Ovary (tissue), 9 donors: ENCODE measurements around the gene SOCS7. TPM values are rescaled to one million over a fixed set of nuclear protein-coding genes. Genes with fewer than 3 reads are reported as not detected.

Source experiments
- DNase-seq, 5 donors: peaks; one replicate each; pipeline ENCODE4 v3.0.0-alpha.2; 2019 to 2020
- H3K27ac ChIP-seq, 2 donors: fragments of 200-600 bp; one replicate each; pipeline versions ENCODE4 v1.5.1 to v1.8.0; 2019 to 2022
- H3K27me3 ChIP-seq: fragments of 200-600 bp; one replicate; pipeline ENCODE4 v1.8.0; 2022
- H3K36me3 ChIP-seq: fragments of 200-600 bp; sonication (generic); one replicate; pipeline ENCODE4 v1.5.1; 2019
- H3K4me1 ChIP-seq: one replicate; pipeline ENCODE4 v1.8.1; 2013; ENCODE audit warnings: mild to moderate bottlenecking, moderate library complexity; ENCODE audit not compliant: insufficient read depth
- H3K4me3 ChIP-seq: fragments of 200-600 bp; sonication (generic); one replicate; pipeline ENCODE4 v1.5.1; 2017
- H3K9me3 ChIP-seq, 2 donors: fragments of 200-600 bp in 1 of 2; sonication (generic) in 1 of 2; one replicate each; pipeline versions ENCODE4 v1.5.1 to v1.8.1; 2013 to 2019; ENCODE audit warnings: mild to moderate bottlenecking in 1 of 2, moderate library complexity in 1 of 2
- EP300 ChIP-seq: sonication (generic); formaldehyde crosslinking; IDR thresholded peaks from one replicate; pipeline ENCODE4 v1.6.1; 2017; ENCODE audit warnings: antibody characterized with exemption
- POLR2A ChIP-seq: fragments of 450-650 bp; IDR thresholded peaks from one replicate; pipeline ENCODE4 v1.6.1; 2017; ENCODE audit warnings: antibody characterized with exemption, mild to moderate bottlenecking, moderate library complexity
- whole genome bisulfite sequencing, 3 donors: extraction: QIAGEN DNeasy Blood & Tissue Kit in 1 of 3; methylation state at CpG; one replicate each; pipeline versions ENCODE4 v1.1.5 to v1.1.7; 2013 to 2017; 5-methylcytosine and 5-hydroxymethylcytosine counted together
- intact Hi-C, 4 donors: fragments of 100-400 bp; cut with DNase I; formaldehyde crosslinking; loops; one replicate each; pipeline versions ENCODE4 v1.11.0 to v1.15.1; 2022 to 2023
- polyA plus RNA-seq, 2 donors: library from polyadenylated mRNA; stranded (reverse); fragments of 200-250 nt in 1 of 2; fragments of 350-450 nt in 1 of 2; fragmentation: Illumina TruSeq in 1 of 2; extraction: RNeasy Lipid Tissue Mini Kit (QIAGEN cat#74804) in 1 of 2; gene quantifications; one replicate each; pipeline ENCODE4 v1.2.3, GENCODE V29; 2013 to 2014
- total RNA-seq, 7 donors: library from RNA; depleted of rRNA in 2 of 7; stranded (reverse); fragments of >200 nt in 2 of 7; fragmentation: NEBNext Ultra II Directional in 3 of 7; extraction: Animal tissue kit (Norgen Biotek cat#: 25700) in 3 of 7; gene quantifications; one replicate each; pipeline versions ENCODE4 v1.1.0 to v1.2.4, GENCODE V29; 2016 to 2023
- TF ChIP-seq, protein P1 (sequence below), 3 donors: fragments of 450-650 bp in 2 of 3; fragments of 200-600 bp in 1 of 3; IDR thresholded peaks; one replicate each; pipeline versions ENCODE4 v1.5.1 to v1.8.0; 2016 to 2022; ENCODE audit warnings: antibody characterized with exemption in 3 of 3, mild to moderate bottlenecking in 1 of 3
- donor health status: DM: no; HTN: no; CAD: no; lungs with moderate emphysema.
- donor health status: DM: no; HTN: no; CAD: no.
- donor health status: Bipolar disorder and iron deficiency.
- donor health status: DM: yes; HTN: yes; CAD: no.
- donor health status: DM: no; HTN: no; CAD: no.
- donor health status: DM: yes; HTN: yes; CAD: no.

The SOCS7 gene
- total and polyA plus RNA-seq, 9 donors: 8.9 to 23.8 (median 19.6) TPM

DNA sequence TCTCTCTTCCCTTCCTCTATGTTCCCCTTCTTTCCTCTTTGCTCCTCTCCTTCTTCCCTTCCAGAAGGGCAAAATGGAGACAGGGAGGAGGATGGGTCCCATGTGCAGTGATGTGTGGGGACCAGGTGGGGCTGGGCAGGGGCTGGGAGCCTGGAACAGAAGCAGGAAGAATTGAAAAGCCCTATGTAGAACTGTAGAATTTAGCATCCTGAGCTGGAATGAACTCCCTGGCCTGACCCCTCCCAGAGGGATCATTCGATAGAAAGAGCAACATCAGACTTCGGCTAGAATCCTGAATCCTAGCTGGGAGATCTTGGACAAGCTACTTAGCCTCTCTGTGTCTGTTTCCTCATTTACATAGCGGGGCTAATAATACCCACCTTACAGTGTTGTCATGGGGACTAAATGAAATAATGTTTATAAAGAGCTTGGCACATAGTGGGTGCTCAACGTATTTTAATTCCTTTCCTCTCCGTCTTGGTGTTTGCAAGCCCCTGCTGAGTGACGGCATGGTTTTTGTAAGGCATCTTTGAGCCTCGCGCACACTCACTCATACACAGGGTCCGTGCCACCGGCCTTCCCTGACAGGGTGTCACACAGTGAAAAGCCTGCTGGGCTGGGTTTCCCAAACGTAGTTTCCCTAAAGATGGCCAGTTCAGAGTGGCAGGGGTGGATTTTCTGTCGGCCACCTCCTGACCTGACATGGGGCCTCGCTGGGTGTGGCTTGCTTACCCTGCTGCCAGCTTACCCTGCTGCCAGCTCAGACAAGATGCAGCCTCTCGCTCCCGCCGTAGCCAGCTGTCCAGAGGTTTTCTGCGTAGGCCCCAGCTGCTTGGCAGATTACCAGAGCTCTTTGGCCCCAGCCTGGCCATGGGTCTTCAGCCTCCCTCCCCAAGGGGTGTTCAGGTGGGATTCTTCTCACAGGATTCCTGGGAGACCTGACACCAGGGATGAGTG is 70.5 kb downstream of the SOCS7 start:
- 60 to 74% (median 63%) methylated on average over 17 of the region's 17 CpGs for WGBS, 3 donors
- H3K27me3 ChIP-seq: no peaks in the 10 kb centered on the region
- DNase-seq: no peak
- H3K4me3 ChIP-seq: no peak overlapping the region
- TF ChIP-seq POLR2A (no peak), EP300 (no peak)
- TF ChIP-seq, protein P1, sequence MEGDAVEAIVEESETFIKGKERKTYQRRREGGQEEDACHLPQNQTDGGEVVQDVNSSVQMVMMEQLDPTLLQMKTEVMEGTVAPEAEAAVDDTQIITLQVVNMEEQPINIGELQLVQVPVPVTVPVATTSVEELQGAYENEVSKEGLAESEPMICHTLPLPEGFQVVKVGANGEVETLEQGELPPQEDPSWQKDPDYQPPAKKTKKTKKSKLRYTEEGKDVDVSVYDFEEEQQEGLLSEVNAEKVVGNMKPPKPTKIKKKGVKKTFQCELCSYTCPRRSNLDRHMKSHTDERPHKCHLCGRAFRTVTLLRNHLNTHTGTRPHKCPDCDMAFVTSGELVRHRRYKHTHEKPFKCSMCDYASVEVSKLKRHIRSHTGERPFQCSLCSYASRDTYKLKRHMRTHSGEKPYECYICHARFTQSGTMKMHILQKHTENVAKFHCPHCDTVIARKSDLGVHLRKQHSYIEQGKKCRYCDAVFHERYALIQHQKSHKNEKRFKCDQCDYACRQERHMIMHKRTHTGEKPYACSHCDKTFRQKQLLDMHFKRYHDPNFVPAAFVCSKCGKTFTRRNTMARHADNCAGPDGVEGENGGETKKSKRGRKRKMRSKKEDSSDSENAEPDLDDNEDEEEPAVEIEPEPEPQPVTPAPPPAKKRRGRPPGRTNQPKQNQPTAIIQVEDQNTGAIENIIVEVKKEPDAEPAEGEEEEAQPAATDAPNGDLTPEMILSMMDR (IDR thresholded peaks at IDR 0.05): no peak
- H3K27ac ChIP-seq: no peak overlapping the region
- H3K4me1 ChIP-seq: peaks cover 8% of the 10 kb centered on the region
- intact Hi-C loops: loop anchor here in 2 of 4 donors (10.0 kb wide), 2 partner anchors 53 to 63 kb away; no protein-coding TSS in a partner anchor
- no peaks in the 10 kb centered on the region for H3K36me3 ChIP-seq
- no peaks in the 10 kb centered on the region for H3K9me3 ChIP-seq

DNA sequence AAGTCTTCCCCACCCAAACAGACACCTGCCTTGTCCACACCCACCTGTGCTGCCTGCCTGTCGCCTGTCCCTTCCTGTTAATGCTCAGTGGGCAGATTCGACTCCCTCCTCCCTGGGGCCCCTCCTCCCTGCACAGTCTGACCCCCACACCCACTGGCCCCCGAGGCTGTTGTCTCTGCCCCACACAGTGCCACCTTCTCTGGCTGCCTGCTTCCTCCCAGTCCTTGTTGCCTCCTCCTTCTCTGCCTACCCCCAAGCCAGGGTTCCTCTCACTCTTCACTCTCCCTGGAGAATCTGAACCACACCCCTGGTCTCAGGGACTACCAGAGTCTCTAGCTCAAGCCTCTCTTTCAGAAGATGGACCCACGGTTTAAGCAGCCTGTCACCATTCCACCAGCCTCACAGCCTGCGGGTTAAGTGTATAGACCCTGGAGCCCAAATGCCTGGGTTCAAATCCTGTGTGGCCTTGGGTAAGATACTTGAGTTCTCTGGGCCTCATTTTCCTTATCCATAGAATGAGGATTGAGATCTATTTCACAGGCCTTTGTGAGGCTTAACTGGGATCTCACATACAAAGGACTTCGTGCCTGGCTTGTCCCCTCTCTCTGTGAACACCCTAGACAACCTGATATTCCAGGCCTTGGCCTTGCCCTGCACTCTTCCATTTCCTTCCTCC is 72.8 kb downstream of the SOCS7 start:
- Histone ChIP-seq H3K4me1 (peaks cover 7% of the 10 kb centered on the region), H3K9me3 (no peaks in the 10 kb centered on the region), H3K4me3 (no peak overlapping the region), H3K27ac (no peak overlapping the region), H3K27me3 (no peaks in the 10 kb centered on the region), H3K36me3 (no peaks in the 10 kb centered on the region)
- WGBS, 3 donors: 77 to 79% (median 77%) methylated on average over 6 of the region's 6 CpGs
- intact Hi-C loops: loop anchor here in 2 of 4 donors (10.0 kb wide), 2 partner anchors 50 to 60 kb away; no protein-coding TSS in a partner anchor
- TF ChIP-seq EP300 (no peak), POLR2A (no peak)
- TF ChIP-seq, protein P1 (IDR thresholded peaks at IDR 0.05): no peak
- no peak for DNase-seq

DNA sequence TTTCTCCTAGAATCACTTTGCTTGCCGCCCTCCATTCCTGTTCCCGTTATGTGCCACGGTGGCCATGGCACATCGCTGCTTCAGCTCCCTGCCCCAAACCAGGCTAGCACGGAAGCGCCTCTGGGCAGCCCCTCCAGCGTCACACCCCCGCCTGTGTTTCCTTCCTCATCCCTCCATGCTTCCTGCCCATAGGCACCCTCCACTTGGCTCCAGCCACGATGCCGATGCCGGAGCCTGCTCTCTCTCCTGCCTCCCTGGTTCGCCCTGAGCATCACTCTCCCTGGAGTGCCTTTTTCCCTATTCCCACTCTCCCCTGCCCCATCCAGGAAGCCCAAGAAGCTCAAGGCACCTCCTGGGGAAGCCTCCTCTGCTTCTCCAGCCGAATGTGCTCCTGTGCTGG is 73.4 kb downstream of the SOCS7 start:
- Histone ChIP-seq H3K9me3 (no peaks in the 10 kb centered on the region), H3K36me3 (no peaks in the 10 kb centered on the region), H3K4me3 (no peak overlapping the region), H3K27me3 (no peaks in the 10 kb centered on the region), H3K4me1 (peaks cover 7% of the 10 kb centered on the region), H3K27ac (no peak overlapping the region)
- DNase-seq: no peak
- WGBS, 3 donors: 79 to 91% (median 84%) methylated on average over 13 of the region's 13 CpGs
- TF ChIP-seq EP300: no peak
- TF ChIP-seq, protein P1 (IDR thresholded peaks at IDR 0.05): no peak
- TF ChIP-seq POLR2A: no peak
- intact Hi-C loops: loop anchor here (5.0 to 10.0 kb wide), 4 partner anchors 42 to 60 kb away; no protein-coding TSS in a partner anchor

DNA sequence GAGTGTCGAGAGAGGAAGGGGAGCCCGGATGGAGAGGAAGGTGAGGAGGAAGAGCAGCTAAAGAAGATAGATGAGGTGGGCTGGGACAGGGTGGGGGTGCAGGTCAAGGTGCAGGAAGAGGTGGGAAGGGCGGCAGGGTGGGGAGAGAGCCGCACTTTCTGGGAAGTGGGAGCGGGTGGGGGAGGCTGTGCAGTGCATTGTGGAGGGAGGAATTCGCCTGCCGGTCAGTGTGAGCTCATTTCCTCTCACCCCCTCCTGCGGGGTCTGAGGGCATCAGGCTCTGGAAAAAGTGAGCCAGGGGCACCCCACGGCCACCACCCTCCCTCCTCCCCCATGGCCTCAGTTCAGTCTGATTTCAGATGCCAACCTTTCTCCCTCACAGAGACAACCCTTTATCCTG is 74.1 kb downstream of the SOCS7 start:
- Histone ChIP-seq H3K27ac (no peak overlapping the region), H3K4me1 (peaks cover 7% of the 10 kb centered on the region), H3K9me3 (no peaks in the 10 kb centered on the region), H3K4me3 (no peak overlapping the region), H3K36me3 (no peaks in the 10 kb centered on the region), H3K27me3 (no peaks in the 10 kb centered on the region)
- TF ChIP-seq, protein P1 (IDR thresholded peaks at IDR 0.05): no peak
- TF ChIP-seq EP300 (no peak), POLR2A (no peak)
- intact Hi-C loops: loop anchor here (5.0 to 10.0 kb wide), 4 partner anchors 42 to 59 kb away; no protein-coding TSS in a partner anchor
- no peak for DNase-seq
- WGBS, 3 donors: 47 to 65% (median 60%) methylated on average over 9 of the region's 9 CpGs
